Esophagus squamous epithelium (tissue), 5 donors: ENCODE measurements around the gene NTSR2. TPM values are rescaled to one million over a fixed set of nuclear protein-coding genes. Genes with fewer than 3 reads are reported as not detected.

Source experiments
- DNase-seq: peaks from one replicate; lab custom pipeline; 2025; lab: John Stamatoyannopoulos, UW
- H3K27ac ChIP-seq, 4 donors: fragments of 200-600 bp; sonication (generic); one replicate each; pipeline ENCODE4 v1.5.1; 2016 to 2019; ENCODE audit warnings: mild to moderate bottlenecking in 1 of 4
- H3K27me3 ChIP-seq, 4 donors: fragments of 200-600 bp; sonication (generic); 1 replicate in 3 of 4; 2 replicates in 1 of 4; pipeline versions ENCODE4 v1.5.1 to v1.6.0; 2017 to 2021; ENCODE audit warnings: antibody characterized with exemption in 1 of 4
- H3K36me3 ChIP-seq, 3 donors: fragments of 200-600 bp; sonication (generic); one replicate each; pipeline ENCODE4 v1.5.1; 2016 to 2019
- H3K4me1 ChIP-seq, 3 donors: fragments of 200-600 bp; sonication (generic); one replicate each; pipeline ENCODE4 v1.5.1; 2017 to 2019
- H3K4me3 ChIP-seq, 4 donors: fragments of 200-600 bp; sonication (generic); 1 replicate in 3 of 4; 2 replicates in 1 of 4; pipeline ENCODE4 v1.5.1; 2016 to 2019; ENCODE audit warnings: mild to moderate bottlenecking in 2 of 4, moderate library complexity in 1 of 4
- H3K9me3 ChIP-seq, 3 donors: fragments of 200-600 bp; sonication (generic); one replicate each; pipeline ENCODE4 v1.5.1; 2016 to 2019
- POLR2A ChIP-seq, 4 donors: fragments of 450-650 bp; IDR thresholded peaks; one replicate each; pipeline ENCODE4 v1.6.1; 2017; ENCODE audit warnings: antibody characterized with exemption in 4 of 4, mild to moderate bottlenecking in 4 of 4, moderate library complexity in 3 of 4
- WGBS, 2 donors: methylation state at CpG; one replicate each; pipeline ENCODE4 v1.1.5; 2018; 5-methylcytosine and 5-hydroxymethylcytosine counted together
- intact Hi-C: fragments of 100-400 bp; cut with DNase I; formaldehyde crosslinking; loops from one replicate; pipeline ENCODE4 v1.15.0; 2022
- total RNA-seq, 4 donors: library from RNA; depleted of rRNA; stranded (reverse); fragments of >200 nt; gene quantifications; one replicate each; pipeline ENCODE4 v1.1.0, GENCODE V29; 2016
- TF ChIP-seq, protein P1 (sequence below), 6 experiments: fragments of 450-650 bp in 4 of 6; fragments of 200-600 bp in 2 of 6; sonication (generic) in 2 of 6; IDR thresholded peaks; one replicate each; pipeline ENCODE4 v1.5.1; 2016 to 2019; ENCODE audit warnings: antibody characterized with exemption in 6 of 6, mild to moderate bottlenecking in 4 of 6, moderate library complexity in 4 of 6
- donor health status: DM: yes; HTN: yes; CAD: no.

NTSR2 gene
- total RNA-seq, 4 donors from 2014 or later = not detected

DNA sequence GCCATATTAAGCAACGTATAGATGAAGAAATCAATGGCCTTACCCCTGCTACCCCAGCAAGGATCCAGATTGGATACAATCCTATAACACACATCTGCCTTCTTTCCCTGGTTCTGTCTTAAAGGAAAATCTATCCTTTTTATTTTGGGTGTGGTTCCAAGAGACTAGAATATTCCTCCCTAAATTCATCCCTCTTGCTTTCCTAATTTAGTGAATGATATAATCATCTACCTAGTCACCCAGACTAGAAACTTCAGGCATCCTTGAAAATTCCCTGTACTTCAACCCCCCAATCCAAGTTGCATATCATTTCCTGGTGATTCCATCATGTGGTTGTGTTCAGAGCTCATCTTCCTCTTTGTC lies 41.3 kb upstream of the NTSR2 start:
- no peak for TF ChIP-seq POLR2A (IDR thresholded peaks at IDR 0.05)
- TF ChIP-seq, protein P1, sequence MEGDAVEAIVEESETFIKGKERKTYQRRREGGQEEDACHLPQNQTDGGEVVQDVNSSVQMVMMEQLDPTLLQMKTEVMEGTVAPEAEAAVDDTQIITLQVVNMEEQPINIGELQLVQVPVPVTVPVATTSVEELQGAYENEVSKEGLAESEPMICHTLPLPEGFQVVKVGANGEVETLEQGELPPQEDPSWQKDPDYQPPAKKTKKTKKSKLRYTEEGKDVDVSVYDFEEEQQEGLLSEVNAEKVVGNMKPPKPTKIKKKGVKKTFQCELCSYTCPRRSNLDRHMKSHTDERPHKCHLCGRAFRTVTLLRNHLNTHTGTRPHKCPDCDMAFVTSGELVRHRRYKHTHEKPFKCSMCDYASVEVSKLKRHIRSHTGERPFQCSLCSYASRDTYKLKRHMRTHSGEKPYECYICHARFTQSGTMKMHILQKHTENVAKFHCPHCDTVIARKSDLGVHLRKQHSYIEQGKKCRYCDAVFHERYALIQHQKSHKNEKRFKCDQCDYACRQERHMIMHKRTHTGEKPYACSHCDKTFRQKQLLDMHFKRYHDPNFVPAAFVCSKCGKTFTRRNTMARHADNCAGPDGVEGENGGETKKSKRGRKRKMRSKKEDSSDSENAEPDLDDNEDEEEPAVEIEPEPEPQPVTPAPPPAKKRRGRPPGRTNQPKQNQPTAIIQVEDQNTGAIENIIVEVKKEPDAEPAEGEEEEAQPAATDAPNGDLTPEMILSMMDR (IDR thresholded peaks at IDR 0.05) = no peak
- no peak for DNase-seq
- peak overlapping the region in 2 of 4 donors; percentile 12 to 15 for H3K4me3 ChIP-seq
- H3K27ac ChIP-seq = peak overlapping the region in 2 of 4 donors; percentile 58 to 74
- 67 to 100% methylated on average over 1 of the region's 1 CpG for WGBS, 2 donors
- H3K9me3 ChIP-seq = no peaks in the 10 kb centered on the region
- no peaks in the 10 kb centered on the region for H3K36me3 ChIP-seq
- H3K27me3 ChIP-seq = peaks cover 0 to 4% (median 0%) of the 10 kb centered on the region in 4 donors
- peaks cover 0 to 26% (median 9%) of the 10 kb centered on the region in 3 donors for H3K4me1 ChIP-seq
- intact Hi-C loops = no loop called here

GRCh38 chr2:11710632-11711353 lies 40.8 kb upstream of the NTSR2 start:
- 25 to 38% methylated on average over 3 of the region's 3 CpGs for WGBS, 2 donors
- Histone ChIP-seq H3K4me3 (peak overlapping the region in 2 of 4 donors; percentile 12 to 15), H3K36me3 (no peaks in the 10 kb centered on the region), H3K27ac (peak overlapping the region in 3 of 4 donors; percentile 50 to 74 (median 58)), H3K27me3 (no peaks in the 10 kb centered on the region), H3K4me1 (peaks cover 0 to 25% (median 9%) of the 10 kb centered on the region in 3 donors), H3K9me3 (no peaks in the 10 kb centered on the region)
- TF ChIP-seq, protein P1 (IDR thresholded peaks at IDR 0.05) = no peak
- no peak for TF ChIP-seq POLR2A (IDR thresholded peaks at IDR 0.05)
- intact Hi-C loops = no loop called here
- DNase-seq = no peak

DNA sequence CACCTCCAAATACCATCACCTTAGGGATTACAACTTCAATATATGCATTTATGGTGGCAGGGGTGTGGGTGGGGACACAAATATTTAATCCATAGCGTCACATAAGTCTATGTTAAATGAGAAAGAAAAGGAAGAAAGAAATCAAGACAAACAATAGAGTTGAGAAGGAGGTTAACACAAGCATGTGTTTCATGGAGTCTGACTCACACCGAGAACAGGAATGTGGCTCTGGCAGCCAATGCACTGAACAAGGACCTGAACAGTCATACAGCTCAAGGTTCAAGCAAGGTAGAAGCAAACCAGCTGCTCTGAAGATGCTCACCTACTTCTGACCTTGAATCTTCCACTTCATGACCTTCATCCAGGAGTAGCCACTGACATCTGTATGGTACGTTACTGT lies 40.2 kb upstream of the NTSR2 start:
- TF ChIP-seq, protein P1 (IDR thresholded peaks at IDR 0.05) = no peak
- TF ChIP-seq POLR2A (IDR thresholded peaks at IDR 0.05) = no peak
- no peaks in the 10 kb centered on the region for H3K27me3 ChIP-seq
- no peaks in the 10 kb centered on the region for H3K36me3 ChIP-seq
- WGBS, 2 donors = 32 to 34% methylated on average over 3 of the region's 3 CpGs
- intact Hi-C loops = no loop called here
- peak overlapping the region in 3 of 4 donors; percentile 50 to 74 (median 58) for H3K27ac ChIP-seq
- no peaks in the 10 kb centered on the region for H3K9me3 ChIP-seq
- peaks cover 0 to 25% (median 9%) of the 10 kb centered on the region in 3 donors for H3K4me1 ChIP-seq
- DNase-seq = no peak
- H3K4me3 ChIP-seq = peak overlapping the region in 1 of 4 donors; percentile 12

- 91 to 95% methylated on average over 8 of the region's 8 CpGs for WGBS, 2 donors
Observed at GRCh38 chr2:11709293-11709692, 39.3 kb upstream of the NTSR2 start.

GRCh38 chr2:11708106-11708505 lies 38.1 kb upstream of the NTSR2 start:
- TF ChIP-seq, protein P1 (IDR thresholded peaks at IDR 0.05) = no peak
- TF ChIP-seq POLR2A (IDR thresholded peaks at IDR 0.05) = no peak
- Histone ChIP-seq H3K9me3 (no peaks in the 10 kb centered on the region), H3K27ac (no peak overlapping the region), H3K4me3 (no peak overlapping the region), H3K27me3 (no peaks in the 10 kb centered on the region), H3K36me3 (no peaks in the 10 kb centered on the region), H3K4me1 (peaks cover 0 to 25% (median 9%) of the 10 kb centered on the region in 3 donors)
- intact Hi-C loops = no loop called here
- no peak for DNase-seq
- 67 to 74% methylated on average over 2 to 3 of the region's 3 CpGs for whole genome bisulfite sequencing, 2 donors

More at GRCh38 chr2:11709293-11709692, 39.3 kb upstream of the NTSR2 start:
- H3K36me3 ChIP-seq = no peaks in the 10 kb centered on the region
- peak overlapping the region in 2 of 4 donors; percentile 54 to 74 for H3K27ac ChIP-seq
- H3K4me3 ChIP-seq = no peak overlapping the region
- DNase-seq = no peak
- H3K27me3 ChIP-seq = no peaks in the 10 kb centered on the region
- H3K9me3 ChIP-seq = no peaks in the 10 kb centered on the region
- intact Hi-C loops = no loop called here
- peaks cover 0 to 25% (median 9%) of the 10 kb centered on the region in 3 donors for H3K4me1 ChIP-seq
- no peak for TF ChIP-seq POLR2A (IDR thresholded peaks at IDR 0.05)
- TF ChIP-seq, protein P1 (IDR thresholded peaks at IDR 0.05) = no peak
